Thymus (tissue), 11 donors: ENCODE measurements around the gene ZNF408. TPM values are rescaled to one million over a fixed set of nuclear protein-coding genes. Genes with fewer than 3 reads are reported as not detected.
"Not testable (repeated sequence)": the region's sequence is repeated elsewhere in the genome, so short reads cannot be mapped to it uniquely, and the experiment has no call there.

Experiments
- DNase-seq, 9 donors: peaks; one replicate each; pipeline ENCODE4 v3.0.0-alpha.2; 2013; ENCODE audit warnings: low spot score in 9 of 9, low read depth in 6 of 9, missing footprints in 1 of 9
- H3K27ac ChIP-seq, 2 donors: one replicate each; pipeline ENCODE4 v1.5.1; 2013; ENCODE audit warnings: control low read depth in 1 of 2, low read depth in 1 of 2, low read length in 1 of 2, mild to moderate bottlenecking in 1 of 2, moderate library complexity in 1 of 2
- H3K27me3 ChIP-seq, 2 donors: one replicate each; pipeline ENCODE4 v1.5.1; 2013; ENCODE audit warnings: low read length in 1 of 2; ENCODE audit not compliant: control insufficient read depth in 2 of 2, insufficient read depth in 1 of 2
- H3K36me3 ChIP-seq, 2 donors: one replicate each; pipeline ENCODE4 v1.5.1; 2013; ENCODE audit warnings: low read length in 1 of 2, mild to moderate bottlenecking in 1 of 2, moderate library complexity in 1 of 2; ENCODE audit not compliant: control insufficient read depth in 2 of 2, insufficient read depth in 2 of 2
- H3K4me1 ChIP-seq, 2 donors: one replicate each; pipeline ENCODE4 v1.5.1; 2013; ENCODE audit warnings: low read length in 2 of 2; ENCODE audit not compliant: control insufficient read depth in 2 of 2, insufficient read depth in 2 of 2
- H3K4me3 ChIP-seq, 2 donors: one replicate each; pipeline ENCODE4 v1.5.1; 2013; ENCODE audit warnings: low read length in 2 of 2, control low read depth in 1 of 2, mild to moderate bottlenecking in 1 of 2
- H3K9me3 ChIP-seq, 2 donors: one replicate each; pipeline ENCODE4 v1.5.1; 2013; ENCODE audit warnings: low read length in 1 of 2, mild to moderate bottlenecking in 1 of 2; ENCODE audit not compliant: control insufficient read depth in 2 of 2, insufficient read depth in 1 of 2
- WGBS: extraction: QIAGEN DNeasy Blood & Tissue Kit; methylation state at CpG from one replicate; pipeline ENCODE4 v1.1.7; 2013; 5-methylcytosine and 5-hydroxymethylcytosine counted together
- polyA plus RNA-seq: library from polyadenylated mRNA; stranded (reverse); fragments of 200-250 nt; gene quantifications from one replicate; pipeline ENCODE4 v1.2.3, GENCODE V29; 2013
- total RNA-seq: library from RNA; stranded (reverse); fragments of 120-200 nt; gene quantifications from one replicate; pipeline ENCODE4 v1.2.4, GENCODE V29; 2013
- donor health status: healthy.

Gene ZNF408
- total and polyA plus RNA-seq, 2 donors = 6.5 to 8.1 TPM

DNA sequence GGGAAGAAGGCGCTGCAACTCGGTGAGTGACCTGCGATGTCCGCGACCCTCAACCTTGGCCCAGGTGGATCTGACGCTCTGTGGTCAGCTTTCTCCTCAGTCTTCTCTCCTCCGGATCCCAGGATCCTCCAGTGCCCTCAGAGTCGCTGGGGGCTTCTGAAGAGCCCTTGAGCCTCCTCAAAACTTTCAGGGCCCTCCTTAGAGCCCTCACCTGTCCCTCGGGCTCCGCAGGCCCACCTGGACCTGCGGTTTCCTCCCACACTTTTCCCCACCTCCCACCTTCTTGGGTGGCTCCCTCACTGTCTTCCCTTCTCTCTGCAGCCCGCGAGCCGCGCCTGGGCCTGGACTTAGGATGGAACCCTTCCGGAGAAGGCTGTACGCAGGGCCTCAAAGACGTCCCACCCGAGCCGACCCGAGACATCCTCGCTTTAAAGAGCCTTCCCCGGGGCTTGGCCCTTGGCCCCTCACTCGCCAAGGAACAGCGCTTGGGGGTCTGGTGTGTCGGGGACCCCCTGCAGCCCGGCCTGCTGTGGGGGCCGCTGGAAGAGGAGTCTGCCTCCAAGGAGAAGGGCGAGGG, 335 bp downstream of the ZNF408 start:
- H3K27me3 ChIP-seq = no peaks in the 10 kb centered on the region
- peak overlapping the region; percentile 76 to 99 for H3K4me3 ChIP-seq
- H3K36me3 ChIP-seq = peaks cover 37 to 40% of the 10 kb centered on the region in 2 donors
- peak overlapping the region; percentile 53 to 70 for H3K27ac ChIP-seq
- DNase-seq = peak in 1 of 9 donors; percentile 17
- WGBS = 3% methylated on average over 29 of the region's 29 CpGs
- H3K4me1 ChIP-seq = peaks cover 8 to 32% of the 10 kb centered on the region in 2 donors
- no peaks in the 10 kb centered on the region for H3K9me3 ChIP-seq

DNA sequence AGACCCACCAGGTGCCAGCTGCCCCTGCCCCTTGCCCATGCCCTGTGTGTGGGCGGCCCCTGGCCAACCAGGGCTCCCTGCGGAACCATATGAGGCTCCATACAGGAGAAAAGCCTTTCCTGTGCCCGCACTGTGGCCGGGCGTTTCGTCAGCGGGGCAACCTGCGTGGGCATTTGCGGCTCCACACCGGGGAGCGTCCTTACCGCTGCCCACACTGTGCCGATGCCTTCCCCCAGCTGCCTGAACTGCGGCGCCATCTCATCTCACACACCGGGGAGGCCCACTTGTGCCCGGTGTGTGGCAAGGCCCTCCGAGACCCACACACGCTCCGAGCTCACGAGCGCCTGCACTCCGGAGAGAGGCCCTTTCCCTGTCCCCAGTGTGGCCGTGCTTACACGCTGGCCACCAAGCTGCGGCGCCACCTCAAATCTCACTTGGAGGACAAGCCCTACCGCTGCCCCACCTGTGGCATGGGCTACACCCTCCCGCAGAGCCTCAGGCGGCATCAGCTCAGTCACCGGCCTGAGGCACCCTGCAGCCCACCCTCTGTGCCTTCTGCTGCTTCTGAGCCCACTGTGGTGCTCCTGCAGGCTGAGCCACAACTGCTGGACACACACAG, 4.3 kb downstream of the ZNF408 start:
- Histone ChIP-seq H3K4me3 (no peak overlapping the region), H3K9me3 (no peaks in the 10 kb centered on the region), H3K4me1 (peaks cover 8 to 15% of the 10 kb centered on the region in 2 donors), H3K27ac (no peak overlapping the region), H3K36me3 (peaks cover 49 to 52% of the 10 kb centered on the region in 2 donors), H3K27me3 (no peaks in the 10 kb centered on the region)
- DNase-seq = no peak
- WGBS = 98% methylated on average over 31 of the region's 31 CpGs

DNA sequence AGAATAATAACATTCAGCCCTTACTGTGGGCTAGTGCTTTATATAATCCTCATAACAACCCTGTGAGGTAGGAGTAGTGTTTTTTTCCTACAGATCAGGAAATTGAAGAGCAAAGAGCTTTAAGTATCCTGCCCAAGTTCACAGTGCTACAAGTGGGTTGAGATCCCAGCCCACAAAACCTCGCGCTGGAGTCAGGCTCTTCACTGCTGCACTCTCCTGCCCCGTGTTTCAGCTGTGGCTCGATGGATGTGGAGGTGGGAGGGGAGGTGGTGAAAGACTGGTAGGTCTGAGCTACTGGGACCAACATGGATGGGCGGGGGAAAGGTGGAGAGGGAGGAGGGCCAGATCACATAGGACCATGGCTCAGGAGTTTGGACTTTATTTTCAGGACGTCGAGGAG, 6.1 kb downstream of the ZNF408 start:
- H3K4me1 ChIP-seq = peaks cover 2 to 9% of the 10 kb centered on the region in 2 donors
- H3K4me3 ChIP-seq = no peak overlapping the region
- H3K9me3 ChIP-seq = no peaks in the 10 kb centered on the region
- H3K27me3 ChIP-seq = no peaks in the 10 kb centered on the region
- peaks cover 49 to 52% of the 10 kb centered on the region in 2 donors for H3K36me3 ChIP-seq
- 97% methylated on average over 7 of the region's 7 CpGs for WGBS
- no peak for DNase-seq
- H3K27ac ChIP-seq = no peak overlapping the region

DNA sequence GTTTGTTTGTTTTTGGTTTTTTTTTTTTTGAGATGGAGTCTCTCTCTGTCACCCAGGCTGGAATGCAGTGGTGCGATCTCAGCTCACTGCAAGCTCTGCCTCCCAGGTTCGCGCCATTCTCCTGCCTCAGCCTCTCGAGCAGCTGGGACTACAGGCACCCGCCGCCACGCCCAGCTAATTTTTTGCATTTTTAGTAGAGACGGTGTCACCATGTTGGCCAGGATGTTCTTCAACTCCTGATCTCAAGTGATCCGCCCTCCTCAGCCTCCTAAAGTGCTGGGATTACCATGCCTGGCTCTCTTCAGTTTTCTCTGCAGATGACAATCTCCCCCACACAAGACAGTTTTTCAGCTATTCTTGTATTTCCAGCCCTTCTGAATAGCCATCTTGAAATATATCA, 8.5 kb downstream of the ZNF408 start:
- H3K9me3 ChIP-seq, H3K4me1 ChIP-seq, DNase-seq, H3K27me3 ChIP-seq, H3K27ac ChIP-seq, H3K4me3 ChIP-seq: not testable (repeated sequence)
- H3K36me3 ChIP-seq = peaks cover 31% of the 10 kb centered on the region in 2 donors
- WGBS = over 99% methylated on average over 9 of the region's 9 CpGs

DNA sequence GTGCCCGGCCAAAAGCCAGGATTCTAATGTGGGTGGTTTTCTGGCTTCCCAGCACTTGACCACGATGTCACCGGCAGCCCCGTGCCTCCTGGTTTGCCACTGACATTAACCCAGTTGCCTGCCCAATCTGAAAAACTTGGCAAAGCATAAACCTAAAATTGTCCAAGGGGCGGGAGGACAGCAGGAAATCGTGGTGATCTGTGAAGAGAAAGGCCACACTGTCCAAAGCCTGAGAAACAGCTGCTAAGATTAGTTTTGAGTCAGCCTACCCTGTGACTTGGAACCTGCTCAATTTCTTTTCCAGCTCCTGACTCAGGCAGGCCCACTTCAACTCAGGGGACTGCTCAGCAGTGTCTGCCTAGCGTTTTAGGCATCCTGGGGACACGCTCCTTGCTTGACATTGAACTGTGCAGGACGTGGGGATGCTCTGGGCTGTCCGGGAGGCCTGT, 10.0 kb downstream of the ZNF408 start:
- Histone ChIP-seq H3K27me3 (no peaks in the 10 kb centered on the region), H3K27ac (no peak overlapping the region), H3K9me3 (no peaks in the 10 kb centered on the region), H3K36me3 (peaks cover 16% of the 10 kb centered on the region in 2 donors), H3K4me3 (no peak overlapping the region), H3K4me1 (no peaks in the 10 kb centered on the region)
- no peak for DNase-seq
- 94% methylated on average over 10 of the region's 10 CpGs for WGBS

DNA sequence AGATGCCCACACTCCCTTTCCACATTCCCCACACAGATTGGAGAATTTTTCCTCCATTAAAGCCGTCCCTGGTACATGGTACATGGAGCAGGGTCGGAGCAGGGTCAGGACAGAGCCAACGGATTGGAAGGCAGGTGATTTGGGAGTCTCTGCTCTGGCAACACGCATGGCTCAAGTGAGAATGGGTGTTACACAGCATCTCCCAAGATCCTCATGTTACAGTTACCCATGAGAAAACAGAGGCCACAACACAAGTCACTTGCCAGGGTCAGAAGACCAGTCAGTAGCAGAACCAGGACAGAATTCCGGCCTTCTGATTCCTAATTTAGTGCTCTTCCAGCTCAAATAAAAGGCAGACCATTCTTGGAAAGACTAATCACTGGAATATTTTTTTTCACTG, 10.5 kb downstream of the ZNF408 start:
- H3K9me3 ChIP-seq = no peaks in the 10 kb centered on the region
- no peak for DNase-seq
- H3K36me3 ChIP-seq = peaks cover 12 to 13% of the 10 kb centered on the region in 2 donors
- H3K4me3 ChIP-seq = no peak overlapping the region
- H3K27ac ChIP-seq = no peak overlapping the region
- H3K4me1 ChIP-seq = no peaks in the 10 kb centered on the region
- H3K27me3 ChIP-seq = no peaks in the 10 kb centered on the region
- WGBS = 97% methylated on average over 5 of the region's 5 CpGs

DNA sequence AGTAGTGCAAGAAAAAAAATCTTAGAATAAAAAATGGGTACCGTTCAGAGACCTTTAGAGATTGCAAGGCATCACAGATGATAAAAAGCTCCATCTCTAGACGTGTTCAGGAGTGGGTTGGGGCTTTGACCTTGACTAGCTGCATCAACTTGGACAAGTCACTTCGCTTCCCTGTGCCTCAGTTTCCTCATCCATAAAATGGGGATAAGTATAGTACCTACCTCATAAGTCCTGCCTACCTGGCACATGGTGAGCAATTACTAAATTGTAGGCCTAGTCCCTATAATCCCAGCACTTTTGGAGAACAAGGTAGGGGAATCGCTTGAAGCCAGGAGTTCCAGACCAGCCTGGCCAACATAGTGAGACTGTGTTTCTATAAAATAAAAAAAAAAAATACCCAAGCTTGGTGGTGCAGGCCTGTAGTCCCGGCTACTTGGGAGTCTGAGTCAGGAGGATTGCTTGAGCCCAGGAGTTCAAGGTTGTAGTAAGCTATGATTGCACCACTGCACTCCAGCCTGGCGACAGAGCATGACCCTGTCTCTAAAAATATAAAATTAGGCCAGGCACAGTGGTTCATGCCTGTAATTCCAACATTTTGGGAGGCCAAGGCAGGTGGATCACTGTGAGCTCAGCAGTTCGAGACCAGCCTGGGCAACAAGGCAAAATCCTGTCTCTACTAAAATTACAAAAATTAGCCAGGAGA, 12.2 kb downstream of the ZNF408 start:
- H3K4me1 ChIP-seq = no peaks in the 10 kb centered on the region
- no peaks in the 10 kb centered on the region for H3K9me3 ChIP-seq
- H3K4me3 ChIP-seq = no peak overlapping the region
- DNase-seq = no peak
- peaks cover under 1 to 3% of the 10 kb centered on the region in 2 donors for H3K36me3 ChIP-seq
- no peak overlapping the region for H3K27ac ChIP-seq
- 98% methylated on average over 7 of the region's 7 CpGs for WGBS
- no peaks in the 10 kb centered on the region for H3K27me3 ChIP-seq

DNA sequence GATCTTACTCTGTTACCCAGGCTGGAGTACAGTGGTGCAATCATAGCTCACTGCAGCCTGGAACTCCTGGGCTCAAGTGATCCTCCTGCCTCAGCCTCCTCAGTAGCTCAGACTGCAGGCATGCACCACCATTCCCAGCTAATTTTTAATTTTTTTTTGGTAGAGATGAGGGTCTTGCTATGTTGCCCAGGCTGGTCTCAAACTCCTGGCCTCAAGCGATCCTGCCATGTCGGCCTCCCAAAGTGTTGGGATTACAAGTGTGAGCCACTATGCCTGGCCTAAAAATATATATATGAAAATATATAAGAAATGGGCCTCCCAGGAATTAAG, 17.0 kb downstream of the ZNF408 start:
- H3K27ac ChIP-seq, H3K27me3 ChIP-seq, H3K9me3 ChIP-seq, H3K4me3 ChIP-seq, H3K36me3 ChIP-seq, H3K4me1 ChIP-seq, DNase-seq: not testable (repeated sequence)
- WGBS = 96% methylated on average over 2 of the region's 2 CpGs
